Measurements from ENCODE around the gene MDP1. TPM values are rescaled to one million over a fixed set of nuclear protein-coding genes. Genes with fewer than 3 reads are reported as not detected.
A peak's percentile ranks its signal among the peaks of the same experiment; 100 is the strongest.
"Not testable (repeated sequence)": the region's sequence is repeated elsewhere in the genome, so short reads cannot be mapped to it uniquely, and the experiment has no call there.

Gene MDP1
- total and polyA plus RNA-seq, 8 donors: 9.8 to 19.4 (median 12.4) TPM

GRCh38 chr14:24232121-24232644 lies 16.3 kb upstream of the MDP1 start, which contains the start of gene NEDD8:
NEDD8 (minus strand) TSS chr14:24232367; CDS start chr14:24232267, 100 bp downstream.
- Histone ChIP-seq H3K36me3 (peaks cover 0 to 32% of the 10 kb centered on the region in 2 donors), H3K9me3 (no peaks in the 10 kb centered on the region), H3K4me3 (peak within 1 kb of the TSS; percentile 80 to 84), H3K27me3 (no peaks in the 10 kb centered on the region), H3K27ac (peak within 1 kb of the TSS; percentile 93 to 99), H3K4me1 (peaks cover 21 to 41% of the 10 kb centered on the region in 2 donors)
- peak; percentile 92 to 95 (median 94) for DNase-seq
- no peak for TF ChIP-seq CTCF (IDR thresholded peaks at IDR 0.05)
- intact Hi-C loops (cut with DNase I): no loop called here
- peak; percentile 94 for ATAC-seq

- Histone ChIP-seq H3K36me3 (peaks cover 0 to 26% of the 10 kb centered on the region in 2 donors), H3K27ac (peak overlapping the region; percentile 93 to 99), H3K27me3 (no peaks in the 10 kb centered on the region), H3K4me1 (peaks cover 21 to 41% of the 10 kb centered on the region in 2 donors), H3K4me3 (peak overlapping the region; percentile 80 to 84), H3K9me3 (no peaks in the 10 kb centered on the region)
- ATAC-seq (peak; percentile 5), DNase-seq (no peak)
- no peak for TF ChIP-seq CTCF (IDR thresholded peaks at IDR 0.05)
- intact Hi-C loops (cut with DNase I): no loop called here
Measured at GRCh38 chr14:24231263-24232120, 15.6 kb upstream of the MDP1 start.

GRCh38 chr14:24228902-24229301 lies 13.0 kb upstream of the MDP1 start:
- peaks cover 0 to 19% of the 10 kb centered on the region in 2 donors for H3K36me3 ChIP-seq
- no peak for TF ChIP-seq CTCF (IDR thresholded peaks at IDR 0.05)
- H3K27ac ChIP-seq: no peak overlapping the region
- ATAC-seq (no peak), DNase-seq (no peak)
- H3K4me1 ChIP-seq: peaks cover 16 to 26% of the 10 kb centered on the region in 2 donors
- no peaks in the 10 kb centered on the region for H3K9me3 ChIP-seq
- intact Hi-C loops (cut with DNase I): no loop called here
- H3K4me3 ChIP-seq: no peak overlapping the region
- H3K27me3 ChIP-seq: no peaks in the 10 kb centered on the region

GRCh38 chr14:24226473-24226872 lies 10.6 kb upstream of the MDP1 start:
- Histone ChIP-seq H3K4me3 (no peak overlapping the region), H3K27ac (no peak overlapping the region), H3K9me3 (no peaks in the 10 kb centered on the region), H3K27me3 (no peaks in the 10 kb centered on the region), H3K4me1 (peaks cover 7 to 16% of the 10 kb centered on the region in 2 donors), H3K36me3 (peaks cover 0 to 19% of the 10 kb centered on the region in 2 donors)
- no peak for ATAC-seq
- DNase-seq: no peak
- intact Hi-C loops (cut with DNase I): no loop called here
- no peak for TF ChIP-seq CTCF (IDR thresholded peaks at IDR 0.05)

- Histone ChIP-seq H3K27me3 (no peaks in the 10 kb centered on the region), H3K9me3 (no peaks in the 10 kb centered on the region), H3K4me3 (no peak overlapping the region), H3K36me3 (peaks cover 0 to 19% of the 10 kb centered on the region in 2 donors), H3K4me1 (peaks cover under 1 to 2% of the 10 kb centered on the region in 2 donors), H3K27ac (peak overlapping the region in 1 of 2 donors; percentile 43)
- no peak for ATAC-seq
- intact Hi-C loops (cut with DNase I): no loop called here
- no peak for TF ChIP-seq CTCF (IDR thresholded peaks at IDR 0.05)
- no peak for DNase-seq
Measured at GRCh38 chr14:24224618-24225071, 8.8 kb upstream of the MDP1 start.

GRCh38 chr14:24222987-24223386 lies 7.1 kb upstream of the MDP1 start:
- peaks cover 0 to 16% of the 10 kb centered on the region in 2 donors for H3K36me3 ChIP-seq
- ATAC-seq; H3K9me3 ChIP-seq; H3K4me3 ChIP-seq; H3K4me1 ChIP-seq; DNase-seq; H3K27me3 ChIP-seq; H3K27ac ChIP-seq; intact Hi-C loops (cut with DNase I): not testable (repeated sequence)
